ENCODE results near the gene EXD1.
"Not testable (repeated sequence)": the region's sequence is repeated elsewhere in the genome, so short reads cannot be mapped to it uniquely, and the experiment has no call there.

EXD1 gene, protein sequence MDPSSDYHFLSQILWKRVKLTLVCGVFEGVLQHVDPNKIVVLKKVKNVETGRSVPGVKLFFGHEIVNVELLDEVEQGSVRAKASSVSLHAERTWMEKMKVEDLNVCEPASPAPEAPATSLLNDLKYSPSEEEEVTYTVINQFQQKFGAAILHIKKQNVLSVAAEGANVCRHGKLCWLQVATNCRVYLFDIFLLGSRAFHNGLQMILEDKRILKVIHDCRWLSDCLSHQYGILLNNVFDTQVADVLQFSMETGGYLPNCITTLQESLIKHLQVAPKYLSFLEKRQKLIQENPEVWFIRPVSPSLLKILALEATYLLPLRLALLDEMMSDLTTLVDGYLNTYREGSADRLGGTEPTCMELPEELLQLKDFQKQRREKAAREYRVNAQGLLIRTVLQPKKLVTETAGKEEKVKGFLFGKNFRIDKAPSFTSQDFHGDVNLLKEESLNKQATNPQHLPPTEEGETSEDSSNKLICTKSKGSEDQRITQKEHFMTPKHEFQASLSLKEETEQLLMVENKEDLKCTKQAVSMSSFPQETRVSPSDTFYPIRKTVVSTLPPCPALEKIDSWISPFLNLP

DNA sequence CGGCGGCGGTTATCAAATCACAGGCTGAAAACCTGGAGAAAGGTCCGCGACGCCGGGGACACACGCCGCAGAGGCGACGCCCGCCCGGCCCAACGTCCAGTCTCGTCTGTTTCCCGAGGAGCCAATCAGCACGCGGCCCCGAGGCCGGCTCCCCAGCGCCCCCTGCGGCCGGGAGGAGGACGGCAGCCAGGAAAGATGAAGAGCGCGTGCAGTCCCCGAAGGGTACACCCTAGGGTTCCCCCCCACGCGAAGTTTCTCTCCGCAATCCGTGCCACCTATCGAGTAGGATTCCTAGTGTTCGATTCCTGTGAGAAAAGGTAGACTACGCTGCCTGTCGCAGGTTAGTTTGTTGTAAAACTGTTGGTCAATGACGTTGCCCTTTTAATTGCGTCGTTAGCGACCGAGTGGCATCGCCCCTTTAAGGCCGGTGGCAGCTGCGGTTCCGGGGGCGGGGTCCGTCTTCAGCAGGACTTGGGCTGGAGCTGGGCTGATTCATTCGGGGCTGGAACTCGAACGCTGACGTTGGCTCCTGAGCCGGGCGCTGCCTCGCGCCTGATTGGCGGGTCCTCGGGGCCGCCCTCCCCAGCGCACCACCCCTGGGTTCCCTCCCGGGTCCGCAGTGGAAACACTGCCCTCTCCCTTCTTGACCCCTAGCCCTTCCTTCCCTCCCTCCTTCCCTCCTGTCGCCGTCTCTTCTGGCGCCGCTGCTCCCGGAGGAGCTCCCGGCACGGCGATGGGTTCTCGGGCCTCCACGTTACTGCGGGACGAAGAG, at the start of gene EXD1, which contains the start of gene CHP1:
Gene EXD1 (minus strand): TSS at position 108 of the 772 bp plus-strand sequence. CDS start 4,182 bp downstream, outside the sequence.
Gene CHP1 (plus strand): TSS at position 619 of the 772 bp plus-strand sequence. CDS start 115 bp downstream, at position 734.
- peak; percentile 85 for DNase-seq

- DNase-seq = no peak
Observed at GRCh38 chr15:41279535-41280283, 49.2 kb upstream of the EXD1 start.

- no peak for DNase-seq
Observed at GRCh38 chr15:41278319-41278718, 47.8 kb upstream of the EXD1 start.

DNA sequence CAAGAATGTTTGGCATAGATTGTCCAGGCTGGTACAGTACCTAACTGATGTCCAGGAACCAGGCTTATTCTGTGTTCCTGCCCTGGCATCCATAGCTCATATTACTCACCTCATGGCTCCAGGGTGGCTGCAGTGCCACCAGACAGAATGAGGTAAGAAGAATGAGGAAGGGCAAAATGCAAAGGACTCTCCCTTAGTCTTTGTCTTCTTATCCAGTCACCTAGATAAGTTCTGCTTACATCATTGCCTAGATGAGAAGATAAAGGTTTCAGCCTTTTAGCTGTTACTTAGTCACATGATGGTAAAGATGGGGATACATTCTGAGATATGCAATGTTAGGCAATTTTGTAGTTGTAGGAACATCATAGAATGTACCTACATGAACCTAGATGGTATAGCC, 46.3 kb upstream of the EXD1 start:
- DNase-seq = no peak

- DNase-seq = no peak
Observed at GRCh38 chr15:41269887-41270286, 39.3 kb upstream of the EXD1 start.

DNA sequence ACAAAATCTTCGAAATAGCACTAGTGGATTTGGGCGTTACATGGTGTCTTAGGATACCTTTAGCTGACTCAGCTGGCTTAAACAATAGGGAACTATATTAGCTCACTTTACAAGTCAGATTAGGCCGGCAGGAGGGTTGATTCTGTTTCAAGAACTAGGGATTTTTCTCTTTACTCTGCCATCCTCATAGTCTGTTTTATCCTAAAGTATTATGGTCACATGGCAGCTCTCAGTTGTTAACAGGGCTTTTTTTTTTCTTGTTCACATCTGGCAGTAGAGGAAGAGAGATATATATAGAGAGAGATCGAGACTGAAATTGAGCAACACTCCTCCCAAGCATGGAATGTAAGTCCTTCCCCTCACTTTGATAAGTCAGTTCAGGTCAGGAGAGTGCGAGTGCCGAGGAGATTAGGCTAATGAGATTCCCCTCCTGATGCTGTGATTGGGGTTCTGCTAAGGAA, 33.4 kb upstream of the EXD1 start:
- no peak for DNase-seq

DNA sequence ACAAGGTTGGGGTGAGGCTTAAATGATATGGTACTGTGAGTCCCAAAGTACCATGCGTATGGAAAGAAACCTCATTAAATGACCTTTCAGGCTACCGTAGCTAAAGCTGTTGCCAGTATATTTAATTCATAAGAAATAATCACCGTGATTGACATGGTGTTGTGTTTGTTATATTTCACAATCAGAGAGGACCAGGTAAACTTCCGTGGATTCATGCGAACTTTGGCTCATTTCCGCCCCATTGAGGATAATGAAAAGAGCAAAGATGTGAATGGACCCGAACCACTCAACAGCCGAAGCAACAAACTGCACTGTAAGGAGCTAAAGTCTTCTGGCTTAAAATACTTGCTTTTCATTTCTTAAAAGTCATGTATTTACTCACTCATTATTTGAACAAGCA, 32.0 kb upstream of the EXD1 start:
- DNase-seq = no peak

GRCh38 chr15:41260924-41261323, 30.4 kb upstream of the EXD1 start:
- DNase-seq = not testable (repeated sequence)

DNA sequence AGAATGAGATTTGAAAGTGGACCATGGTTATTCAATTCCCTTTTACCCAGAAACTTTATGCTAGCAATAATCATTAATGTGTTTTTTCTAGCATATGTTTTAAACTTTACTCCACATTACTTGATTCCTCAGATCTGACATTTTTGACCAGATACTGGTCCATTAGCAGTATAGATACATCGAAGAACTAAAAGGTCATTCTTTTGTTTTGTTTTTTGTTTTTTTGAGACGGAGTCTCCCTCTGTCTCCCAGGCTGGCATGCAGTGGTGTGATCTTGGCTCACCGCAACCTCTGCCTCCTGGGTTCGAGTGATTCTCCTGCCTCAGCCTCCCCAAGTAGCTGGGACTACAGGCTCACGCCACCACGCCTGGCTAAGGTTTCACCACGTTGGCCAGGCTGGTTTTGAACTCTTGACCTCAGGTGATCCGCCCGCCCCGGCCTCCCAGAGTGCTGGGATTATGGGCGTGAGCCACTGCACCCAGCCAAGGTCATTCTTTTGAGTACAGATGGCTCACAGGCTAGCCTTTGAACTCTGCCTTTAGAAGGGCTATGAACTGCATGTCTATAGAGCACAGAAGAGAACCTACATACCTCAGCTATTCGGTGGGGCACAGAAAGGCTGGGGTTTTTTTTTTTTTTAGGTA, 29.1 kb upstream of the EXD1 start:
- no peak for DNase-seq

- no peak for DNase-seq
Observed at GRCh38 chr15:41258750-41259471, 28.4 kb upstream of the EXD1 start.

DNA sequence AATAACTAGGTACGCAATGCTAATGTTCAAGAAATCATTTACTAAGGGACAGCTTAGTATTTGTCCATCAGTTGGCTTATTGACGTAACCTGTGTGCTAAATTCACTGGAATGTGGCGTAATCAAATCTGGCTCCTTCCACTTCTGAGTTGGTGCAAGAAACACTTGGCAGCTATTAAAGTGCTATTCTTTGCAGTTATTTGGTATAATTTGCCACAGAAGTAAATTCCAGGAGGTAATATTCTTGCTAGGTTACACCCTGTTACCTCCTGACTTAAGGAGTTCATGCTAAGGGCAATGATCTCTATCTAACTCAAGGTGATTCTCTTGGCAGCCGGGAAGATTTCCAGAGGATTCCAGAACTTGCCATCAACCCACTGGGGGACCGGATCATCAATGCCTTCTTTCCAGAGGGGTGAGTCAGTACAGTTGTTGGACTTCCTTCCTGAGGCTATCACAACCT, 26.1 kb upstream of the EXD1 start:
- no peak for DNase-seq

DNA sequence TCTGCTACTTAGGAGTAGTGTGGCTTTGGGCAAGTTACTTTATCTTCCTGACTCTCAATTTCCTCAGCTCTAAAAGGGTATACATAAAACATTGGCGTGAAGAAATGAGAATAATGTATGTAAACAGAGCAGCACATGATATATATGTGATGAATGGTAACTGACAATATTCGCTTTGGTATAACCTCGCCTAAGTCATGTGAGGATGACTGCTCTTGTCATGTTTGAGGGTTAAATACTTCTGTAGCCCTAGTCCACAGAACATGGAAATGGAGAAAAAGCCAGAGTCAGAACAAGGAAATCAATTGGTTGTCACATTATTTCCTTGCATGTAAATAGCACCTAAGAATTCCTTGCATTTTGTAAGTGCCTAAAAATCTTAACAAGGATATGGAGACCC, 25.5 kb upstream of the EXD1 start:
- DNase-seq = no peak

DNA sequence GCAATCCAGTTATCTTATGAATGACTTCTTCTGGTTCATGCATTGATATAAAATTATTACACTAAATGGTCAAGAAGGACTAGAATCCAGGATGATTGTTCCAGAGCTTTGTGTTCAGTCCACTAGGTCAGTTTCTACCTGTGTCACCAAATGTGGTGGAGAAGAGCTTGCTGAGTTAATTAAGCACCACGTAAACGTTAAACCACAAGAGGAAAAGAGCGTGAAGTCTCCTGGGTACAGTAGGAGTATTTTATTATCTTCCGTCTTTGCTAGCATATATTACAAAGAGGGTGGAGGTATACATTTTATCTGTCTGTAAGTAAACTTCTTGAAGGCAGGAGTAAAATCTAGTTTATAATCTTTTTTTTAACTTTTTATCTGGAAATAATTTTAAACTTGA, 24.0 kb upstream of the EXD1 start:
- DNase-seq = no peak

- DNase-seq = no peak
Observed at GRCh38 chr15:41251411-41251810, 20.9 kb upstream of the EXD1 start.

GRCh38 chr15:41250745-41251144, 20.2 kb upstream of the EXD1 start:
- DNase-seq = not testable (repeated sequence)

DNA sequence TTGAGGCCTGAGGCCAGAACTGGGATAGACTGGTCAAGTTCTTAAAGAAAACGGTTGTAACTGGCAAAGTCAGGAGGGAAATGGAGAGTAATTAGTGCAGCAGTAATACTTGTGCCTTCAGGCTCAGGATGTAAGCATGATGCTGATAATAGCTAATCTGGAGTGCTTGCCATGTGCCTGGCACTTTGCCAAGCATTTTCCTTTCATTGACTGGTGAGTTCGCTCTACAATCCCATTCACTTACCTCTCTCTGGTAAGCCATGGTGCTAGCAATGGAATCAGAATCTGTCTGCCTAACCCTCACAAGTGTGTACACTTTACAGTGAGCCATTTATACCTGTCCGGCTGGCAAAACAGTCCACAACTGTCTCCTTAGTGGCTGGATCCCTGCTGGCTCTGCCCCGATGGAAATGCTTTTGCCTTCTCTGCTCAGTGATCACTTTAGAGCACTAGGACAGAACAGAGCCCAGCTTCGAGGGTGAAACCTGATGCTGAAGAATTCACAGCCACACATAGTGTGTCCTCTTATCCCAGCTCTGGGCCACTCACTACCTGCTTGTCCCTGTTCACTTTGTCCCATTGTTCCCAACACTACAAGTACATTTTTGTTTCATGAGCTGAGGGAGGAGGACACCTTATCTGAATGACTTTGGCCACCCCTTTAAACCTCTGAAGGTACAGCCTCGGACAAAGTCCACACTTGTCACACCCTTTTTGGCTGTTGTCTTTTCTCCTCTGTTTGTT, 10.8 kb upstream of the EXD1 start:
- peak; percentile 40 for DNase-seq

GRCh38 chr15:41238100-41238499, 7.5 kb upstream of the EXD1 start:
- no peak for DNase-seq

DNA sequence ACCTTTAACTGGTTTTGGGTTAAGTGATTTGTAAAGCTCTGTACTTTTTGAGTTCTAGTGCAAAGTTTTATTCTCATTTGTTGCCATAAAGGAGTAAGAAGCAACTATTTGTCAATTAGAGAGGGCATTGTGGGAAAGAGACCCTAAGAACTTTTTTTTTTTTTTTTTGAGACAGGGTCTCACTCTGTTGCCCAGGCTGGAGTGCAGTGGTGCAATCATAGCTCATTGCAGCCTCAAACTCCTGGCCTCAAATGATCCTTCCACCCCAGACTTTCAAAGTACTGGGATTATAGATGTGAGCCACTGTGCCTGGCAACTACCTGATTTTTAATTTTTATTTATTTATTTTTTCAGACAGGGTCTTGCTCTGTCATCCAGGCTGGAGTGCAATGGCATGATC, 5.4 kb upstream of the EXD1 start:
- no peak for DNase-seq

DNA sequence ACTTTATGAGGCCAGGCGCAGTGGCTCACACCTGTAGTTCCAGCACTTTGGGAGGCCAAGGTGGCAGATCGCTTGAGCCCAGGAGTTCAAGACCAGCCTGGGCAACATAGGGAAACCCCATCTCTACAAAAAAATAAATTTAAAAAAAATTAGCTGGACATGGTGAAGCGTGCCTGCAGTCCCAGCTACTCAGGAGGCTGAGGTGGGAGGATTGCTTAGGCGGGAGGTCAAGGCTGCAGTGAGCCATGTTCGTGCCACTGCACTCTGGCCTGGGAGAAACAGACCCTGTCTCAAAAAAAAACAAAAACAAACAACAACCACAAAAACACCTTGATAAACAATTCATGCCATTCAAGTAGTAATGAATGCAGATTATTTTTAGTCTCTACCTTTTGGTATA, 4.7 kb upstream of the EXD1 start:
- DNase-seq = not testable (repeated sequence)

DNA sequence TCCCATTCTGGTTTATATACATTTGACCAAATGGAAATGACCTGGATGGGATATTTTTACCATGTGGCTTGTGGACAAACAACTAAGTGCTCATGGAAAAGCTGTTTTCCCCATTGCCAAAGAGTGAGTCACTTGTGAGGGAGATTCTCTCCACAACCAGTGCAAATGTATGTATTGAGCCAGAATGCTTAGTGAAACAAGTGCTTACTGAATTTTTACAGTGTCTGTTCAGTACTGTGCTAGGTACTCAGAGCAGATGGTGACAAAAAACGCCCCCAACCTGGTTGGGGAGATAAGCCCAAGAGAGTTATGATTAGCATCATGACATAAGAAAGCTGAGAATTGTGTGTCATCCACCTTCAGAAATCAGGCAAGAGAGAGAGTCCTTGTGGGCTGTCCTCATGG, 2.8 kb upstream of the EXD1 start:
- no peak for DNase-seq

All from NCI-H1092 treated with DMSO at 0.1 percent for 48 hours (cell line).